ENCODE measurements around the gene RUSC2.
"Not testable (repeated sequence)": the region's sequence is repeated elsewhere in the genome, so short reads cannot be mapped to it uniquely, and the experiment has no call there.

Gene RUSC2

DNA sequence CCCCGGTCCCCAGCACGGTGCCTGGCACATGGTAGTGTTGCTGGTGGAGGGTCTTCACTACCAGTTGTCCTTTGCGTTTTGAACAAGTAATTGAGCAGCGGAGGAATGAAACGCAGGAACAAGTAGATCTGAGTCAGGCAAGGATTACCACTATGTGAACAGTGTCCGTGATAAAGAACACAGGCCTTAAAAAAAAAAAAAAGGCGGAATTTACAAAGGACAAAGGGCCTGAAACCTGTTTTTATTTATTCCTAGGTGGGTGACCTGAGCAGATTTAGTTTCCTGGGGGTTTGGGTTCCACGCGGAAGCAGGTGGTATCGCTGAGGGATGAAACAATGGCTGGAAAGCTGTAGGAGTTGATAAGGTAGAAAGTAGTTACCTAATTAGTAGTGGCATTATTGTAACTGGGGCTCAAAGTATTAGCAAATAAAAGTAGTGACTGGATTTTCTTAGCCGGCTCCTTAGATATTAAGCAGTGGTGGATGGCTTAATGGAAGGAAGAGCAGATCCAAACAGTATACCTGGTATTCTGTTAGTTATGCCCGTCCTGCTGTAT lies 1.1 kb downstream of the RUSC2 start:
- no peak for DNase-seq (ENCODE audit: low read depth in 2 of 2)

DNA sequence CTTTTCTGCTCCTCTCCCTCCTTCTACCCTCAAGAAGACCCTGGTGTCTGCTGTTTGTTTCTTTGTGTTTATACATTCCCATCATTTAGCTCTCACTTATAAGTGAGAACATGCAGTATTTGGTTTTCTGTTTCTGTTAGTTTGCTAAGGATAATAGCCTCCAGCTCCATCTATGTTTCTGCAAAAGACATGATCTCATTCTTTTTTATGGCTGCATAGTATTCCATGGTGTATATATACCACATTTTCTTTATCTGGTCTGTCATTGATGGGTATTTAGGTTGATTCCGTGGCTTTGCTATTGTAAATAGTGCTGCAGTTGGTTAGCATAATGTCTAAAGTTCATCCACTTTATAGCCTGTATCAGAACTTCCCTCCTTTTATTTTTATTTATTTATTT lies 3.2 kb downstream of the RUSC2 start:
- DNase-seq (ENCODE audit: low read depth in 2 of 2): not testable (repeated sequence)

DNA sequence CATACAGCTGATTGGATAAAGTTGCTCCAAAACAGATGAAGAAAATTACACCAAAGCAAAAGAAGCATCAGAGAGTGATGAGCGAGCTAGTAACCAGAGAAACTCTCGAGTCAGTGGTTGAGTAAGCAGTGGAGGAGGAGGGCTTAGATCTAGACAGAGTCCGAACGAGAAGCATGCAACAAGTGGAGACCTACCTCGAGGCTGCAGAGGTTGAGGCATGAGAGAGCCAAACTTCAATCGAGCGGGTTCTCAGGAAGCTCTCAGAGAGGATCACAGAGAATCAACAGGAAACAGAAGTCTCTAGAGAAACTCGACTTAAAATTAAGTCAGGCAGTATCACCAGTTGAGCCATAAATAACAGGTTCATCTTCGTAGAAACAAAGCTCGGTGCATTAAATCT lies 6.1 kb downstream of the RUSC2 start:
- DNase-seq (ENCODE audit: low read depth in 2 of 2): no peak

DNA sequence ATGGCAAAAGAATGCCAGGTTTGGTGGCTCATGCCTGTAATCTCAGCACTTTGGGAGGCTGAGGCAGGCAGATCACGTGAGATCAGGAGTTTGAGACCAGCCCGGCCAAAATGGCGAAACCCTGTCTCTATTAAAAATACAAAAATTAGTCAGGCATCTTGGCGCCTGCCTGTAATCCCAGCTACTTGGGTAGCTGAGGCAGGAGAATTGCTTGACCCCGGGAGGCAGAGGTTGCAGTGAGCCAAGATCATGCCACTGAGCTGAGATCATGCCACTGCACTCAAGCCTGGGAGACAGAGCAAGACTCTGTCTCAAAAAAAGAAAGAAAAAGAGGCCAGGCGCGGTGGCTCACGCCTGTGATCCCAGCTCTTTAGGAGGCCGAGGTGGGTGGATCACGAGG lies 8.3 kb downstream of the RUSC2 start:
- not testable (repeated sequence) for DNase-seq (ENCODE audit: low read depth in 2 of 2)

DNA sequence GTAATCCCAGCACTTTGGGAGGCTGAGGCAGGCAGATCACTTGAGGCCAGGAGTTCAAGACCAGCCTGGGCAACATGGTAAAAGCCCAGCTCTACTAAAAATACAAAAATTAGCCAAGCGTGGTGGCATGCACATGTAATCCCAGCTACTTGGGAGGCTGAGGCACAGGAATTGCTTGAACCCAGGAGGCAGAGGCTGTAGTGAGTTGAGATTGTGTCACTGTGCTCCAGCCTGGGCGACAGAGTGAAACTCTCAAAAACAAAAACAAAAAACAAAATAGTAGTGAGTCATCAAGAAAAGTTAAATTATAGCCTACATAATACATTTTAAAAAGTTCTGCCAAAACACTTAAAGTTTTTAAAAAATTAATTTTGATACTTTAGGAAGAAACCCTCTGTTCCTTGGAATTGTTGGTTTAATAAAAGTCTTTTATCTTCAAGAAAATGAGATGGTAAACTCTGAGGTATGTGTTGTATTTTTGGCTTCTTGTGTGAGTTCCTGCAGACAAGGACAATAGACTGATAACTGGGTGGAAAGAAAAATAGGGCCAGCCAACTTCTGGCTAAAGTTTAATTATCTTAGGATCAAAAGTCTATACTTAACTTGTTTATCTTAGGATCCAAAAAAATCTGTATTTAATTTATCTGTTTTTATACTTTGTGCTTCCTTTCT lies 9.3 kb downstream of the RUSC2 start:
- no peak for DNase-seq (ENCODE audit: low read depth in 2 of 2)

DNA sequence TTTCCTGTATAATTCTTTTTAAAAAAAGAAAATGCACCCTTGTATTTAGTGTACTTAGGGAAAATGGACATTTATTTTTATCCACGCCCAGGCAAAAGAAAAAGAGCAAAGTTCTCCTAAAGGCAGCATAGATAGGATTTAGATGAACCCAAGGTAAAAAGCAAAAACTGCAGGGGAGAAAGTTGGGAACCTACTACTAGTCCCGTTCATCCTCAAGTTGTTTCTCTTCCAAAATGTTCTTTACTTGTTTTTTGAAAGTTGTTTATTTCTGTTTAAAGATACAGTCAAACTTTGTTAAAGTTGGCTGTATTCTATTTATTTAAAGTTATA lies 9.8 kb downstream of the RUSC2 start:
- no peak for DNase-seq (ENCODE audit: low read depth in 2 of 2)

DNA sequence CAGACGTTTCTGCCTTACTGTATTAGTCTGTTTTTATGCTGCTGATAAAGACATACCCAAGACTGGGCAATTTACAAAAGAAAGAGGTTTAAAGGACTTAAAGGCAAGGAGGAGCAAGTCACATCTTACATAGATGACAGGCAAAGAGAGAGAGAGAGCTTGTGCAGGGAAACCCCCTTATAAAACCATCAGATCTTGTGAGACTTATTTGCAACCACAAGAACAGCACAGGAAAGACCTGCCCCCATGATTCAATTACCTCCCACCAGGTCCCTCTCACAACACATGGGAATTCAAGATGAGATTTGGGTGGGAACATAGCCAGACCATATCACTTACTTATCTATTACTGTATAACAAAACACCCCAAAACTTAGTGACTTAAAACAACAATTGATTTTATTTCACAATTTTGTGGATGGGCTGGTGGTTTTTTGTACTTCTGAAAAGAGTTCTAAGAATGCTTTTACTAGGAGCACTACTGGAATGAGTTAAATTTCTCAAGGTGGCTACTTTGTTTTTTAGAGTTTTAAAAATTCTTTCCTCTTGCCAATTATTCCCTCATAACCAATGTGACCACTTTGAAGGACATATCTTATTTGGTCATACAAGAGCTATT lies 10.3 kb downstream of the RUSC2 start:
- DNase-seq (ENCODE audit: low read depth in 2 of 2): no peak

DNA sequence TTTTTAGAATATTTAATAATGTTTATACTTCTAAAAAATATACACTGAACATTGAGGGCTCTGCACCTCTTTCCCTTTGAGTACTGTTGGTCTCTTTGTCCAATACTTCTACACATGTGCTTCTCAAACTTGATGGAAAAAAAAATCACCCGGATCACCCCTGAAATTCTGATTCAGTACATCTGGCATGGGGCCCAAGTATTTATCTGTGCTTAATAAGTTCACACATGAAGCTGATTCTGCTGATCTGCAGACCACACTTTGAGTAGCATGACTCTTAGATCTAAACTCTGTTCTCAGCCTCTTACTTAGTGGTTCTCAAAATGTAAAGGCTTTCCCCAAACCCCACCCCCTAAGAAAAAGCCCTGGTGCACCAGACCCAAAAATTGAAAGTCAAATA lies 12.0 kb downstream of the RUSC2 start:
- no peak for DNase-seq (ENCODE audit: low read depth in 2 of 2)

DNA sequence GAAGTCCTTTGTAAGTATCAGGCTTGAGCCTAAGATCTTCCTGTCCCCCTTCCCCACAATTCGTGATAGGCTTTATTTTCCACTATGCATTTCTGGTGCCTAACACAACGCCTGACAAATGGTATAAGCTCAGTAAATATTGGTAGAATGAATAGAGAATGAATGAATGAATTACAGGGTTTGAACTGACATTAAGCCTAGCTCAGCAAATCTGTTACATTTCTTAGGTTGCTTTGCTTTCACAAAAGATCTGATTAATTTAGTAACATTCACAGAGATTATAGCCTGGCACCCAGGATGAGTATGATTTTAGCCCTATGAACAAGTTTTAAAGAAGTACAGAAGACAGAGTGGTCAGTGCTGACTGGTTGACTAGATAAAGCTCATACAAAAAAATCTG lies 16.4 kb downstream of the RUSC2 start:
- DNase-seq (ENCODE audit: low read depth in 2 of 2): no peak

DNA sequence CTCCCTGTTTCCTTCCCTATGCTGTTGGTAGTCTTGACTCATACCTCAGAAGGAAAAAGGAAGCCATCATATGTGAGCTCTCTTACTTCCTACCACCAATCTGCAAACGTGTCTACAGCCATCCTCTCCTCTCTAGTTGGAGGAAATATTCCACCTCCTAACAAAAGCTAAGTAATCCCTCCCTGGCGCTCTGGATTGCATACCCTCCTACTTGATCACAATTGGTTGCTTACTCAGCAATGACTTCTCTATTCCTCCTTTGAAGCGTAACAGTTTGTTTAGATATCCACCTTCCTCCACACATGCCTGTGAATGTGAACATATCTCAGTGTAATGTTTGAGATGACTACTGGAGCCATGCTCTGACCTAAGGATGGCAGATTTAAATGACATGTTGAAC lies 18.2 kb downstream of the RUSC2 start:
- DNase-seq (ENCODE audit: low read depth in 2 of 2): no peak

DNA sequence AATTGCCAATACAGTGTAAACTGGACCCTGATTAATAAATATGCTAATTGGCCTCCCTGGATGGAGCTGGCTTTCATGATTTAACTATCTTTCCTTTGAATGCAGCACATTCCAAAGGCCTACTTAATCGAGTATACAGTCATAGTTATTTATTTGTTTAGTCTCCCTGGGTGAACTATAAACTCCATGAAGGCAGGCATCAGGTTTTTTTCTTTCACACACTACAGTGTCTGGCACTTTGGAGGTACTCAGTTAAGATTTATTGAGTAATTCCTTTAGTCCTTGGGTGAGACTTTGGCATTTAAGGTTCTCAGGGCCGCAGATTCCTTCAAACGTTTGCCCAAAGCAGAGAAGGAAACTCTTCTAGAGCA lies 20.5 kb downstream of the RUSC2 start:
- DNase-seq (ENCODE audit: low read depth in 2 of 2): no peak

DNA sequence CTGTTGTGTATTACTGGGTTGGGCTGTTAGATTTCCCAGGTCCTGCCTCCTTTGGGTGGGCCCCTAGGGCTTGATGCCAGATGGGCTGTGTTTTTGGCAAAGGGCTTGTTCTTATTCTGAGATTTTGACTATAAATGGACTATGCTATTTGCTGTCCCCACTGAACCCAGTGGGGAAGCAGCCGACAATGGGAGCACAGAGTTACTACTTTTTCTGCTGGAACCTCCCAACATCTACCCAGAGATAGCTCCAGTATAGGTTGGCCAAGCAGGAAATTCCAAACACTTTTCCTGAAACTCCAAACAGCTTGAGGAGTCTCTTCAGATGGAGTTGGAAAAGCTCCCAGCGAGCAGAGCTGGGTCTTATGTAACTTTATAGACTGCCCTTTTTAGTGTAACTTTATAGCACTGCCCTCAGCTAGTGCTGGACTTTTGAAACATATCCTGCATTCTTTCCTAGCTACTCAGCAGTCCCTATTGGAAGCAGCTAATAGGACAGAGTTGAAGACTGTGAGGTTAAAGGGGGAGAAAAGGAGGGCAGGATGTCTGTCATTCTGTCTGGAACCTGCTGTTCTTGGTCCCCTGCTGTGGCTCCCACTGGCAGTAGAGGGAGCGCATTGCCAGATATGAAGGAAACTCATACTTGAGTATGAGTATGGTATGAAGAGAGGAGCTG lies 21.0 kb downstream of the RUSC2 start:
- no peak for DNase-seq (ENCODE audit: low read depth in 2 of 2)

DNA sequence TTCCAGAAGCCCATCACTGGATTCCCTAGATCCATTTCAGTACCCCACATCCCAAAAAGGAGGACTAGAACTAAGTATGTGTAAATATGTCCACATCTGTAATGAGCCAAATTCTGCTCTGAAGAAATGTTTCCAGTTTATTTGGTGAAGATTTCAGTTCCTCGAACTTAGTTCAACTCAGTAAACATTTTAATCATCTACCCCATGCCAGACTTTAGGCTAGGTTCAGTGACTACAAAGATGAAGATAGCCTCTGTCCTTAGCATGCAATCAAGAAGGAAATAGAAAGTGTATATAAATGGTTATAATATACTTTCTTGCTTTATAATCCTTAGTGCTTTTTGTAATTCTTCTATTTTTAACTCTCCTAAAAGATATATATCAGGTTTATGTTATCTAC lies 21.5 kb downstream of the RUSC2 start:
- no peak for DNase-seq (ENCODE audit: low read depth in 2 of 2)

DNA sequence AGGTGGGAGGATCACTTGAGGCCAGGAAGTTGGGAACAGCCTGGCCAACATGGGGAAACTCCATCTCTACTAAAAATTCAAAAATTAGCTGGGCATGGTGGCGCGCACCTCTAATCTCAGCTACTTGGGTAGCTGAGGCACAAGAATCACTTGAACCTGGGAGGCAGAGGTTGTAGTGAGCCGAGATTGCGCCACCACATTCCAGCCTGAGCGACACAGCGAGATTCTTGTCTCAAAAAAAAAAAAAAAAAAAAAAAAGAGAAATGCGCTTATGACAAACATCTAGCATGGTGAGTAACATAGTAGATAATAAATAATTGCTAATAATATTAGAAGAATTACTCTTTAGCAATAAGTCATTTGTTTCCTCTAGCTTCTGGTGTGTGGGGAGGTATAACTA lies 25.9 kb downstream of the RUSC2 start:
- no peak for DNase-seq (ENCODE audit: low read depth in 2 of 2)

DNA sequence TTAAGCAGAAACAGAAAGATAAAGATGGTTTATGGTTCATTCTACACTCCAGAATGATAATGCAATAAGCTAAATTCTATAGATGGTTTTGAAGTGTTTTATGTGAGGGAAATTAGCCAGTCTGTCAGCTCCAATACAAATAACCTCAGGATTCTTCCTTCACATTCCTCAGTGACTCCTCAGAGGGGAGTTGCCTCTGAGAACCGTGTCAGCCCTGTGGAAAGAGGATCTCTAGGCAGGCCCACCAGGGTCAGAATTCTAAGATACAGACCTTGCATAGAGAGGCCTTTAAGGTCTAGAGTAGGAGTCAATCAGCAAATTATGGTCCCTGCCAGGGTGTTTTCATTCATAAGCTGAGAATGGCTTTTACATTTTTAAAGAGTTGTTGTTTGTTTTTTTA lies 26.6 kb downstream of the RUSC2 start:
- no peak for DNase-seq (ENCODE audit: low read depth in 2 of 2)

DNA sequence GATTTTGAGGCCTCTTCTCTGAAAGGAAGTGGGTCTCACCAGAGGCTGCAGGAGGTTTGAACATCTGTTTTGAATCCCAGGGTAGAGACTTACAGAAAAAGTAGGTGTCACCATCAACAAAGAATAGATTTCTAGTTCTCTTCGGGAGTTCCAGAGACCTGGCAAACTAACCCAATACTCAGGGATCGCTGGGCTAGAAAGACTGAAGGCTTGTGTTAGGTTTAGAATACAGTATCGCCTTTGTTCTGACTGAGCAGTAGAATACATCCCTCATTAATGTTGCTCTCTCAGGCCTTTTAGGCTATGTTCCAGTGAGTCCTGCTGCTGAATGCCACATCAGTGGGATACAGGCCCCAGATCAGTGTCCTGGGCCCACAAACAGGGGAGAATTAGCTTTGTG lies 27.2 kb downstream of the RUSC2 start:
- no peak for DNase-seq (ENCODE audit: low read depth in 2 of 2)

DNA sequence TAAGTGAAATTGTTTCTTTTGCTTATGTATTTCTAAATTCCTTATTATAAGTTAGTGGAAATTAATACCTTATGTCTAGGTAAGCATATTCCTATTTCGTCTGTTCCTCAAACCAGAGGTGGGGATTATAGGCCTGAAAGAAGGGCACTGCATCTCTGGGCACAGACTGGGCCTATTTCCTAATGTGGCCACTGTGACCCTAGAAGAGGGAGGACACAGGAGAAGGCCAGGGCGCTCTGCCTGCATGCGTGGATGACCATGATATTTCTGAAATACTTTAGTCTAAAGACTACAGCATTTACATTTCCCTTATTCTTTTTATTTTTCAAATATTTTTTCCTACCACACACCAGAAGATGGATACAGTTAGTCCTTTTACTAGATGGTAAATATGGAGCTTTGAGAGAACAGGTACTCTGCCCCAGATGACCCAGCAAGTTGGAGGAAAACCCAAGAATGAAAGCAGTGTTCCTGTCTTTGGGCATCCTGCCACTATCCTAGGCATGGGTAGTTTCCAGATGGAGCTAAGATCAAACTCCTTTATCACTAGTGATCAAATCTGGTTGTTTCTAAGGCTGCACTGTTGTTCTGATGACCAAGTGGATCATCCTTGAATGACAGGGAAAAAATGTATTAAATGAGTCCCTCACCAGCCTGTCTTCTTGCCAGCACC lies 27.8 kb downstream of the RUSC2 start:
- DNase-seq (ENCODE audit: low read depth in 2 of 2): no peak

DNA sequence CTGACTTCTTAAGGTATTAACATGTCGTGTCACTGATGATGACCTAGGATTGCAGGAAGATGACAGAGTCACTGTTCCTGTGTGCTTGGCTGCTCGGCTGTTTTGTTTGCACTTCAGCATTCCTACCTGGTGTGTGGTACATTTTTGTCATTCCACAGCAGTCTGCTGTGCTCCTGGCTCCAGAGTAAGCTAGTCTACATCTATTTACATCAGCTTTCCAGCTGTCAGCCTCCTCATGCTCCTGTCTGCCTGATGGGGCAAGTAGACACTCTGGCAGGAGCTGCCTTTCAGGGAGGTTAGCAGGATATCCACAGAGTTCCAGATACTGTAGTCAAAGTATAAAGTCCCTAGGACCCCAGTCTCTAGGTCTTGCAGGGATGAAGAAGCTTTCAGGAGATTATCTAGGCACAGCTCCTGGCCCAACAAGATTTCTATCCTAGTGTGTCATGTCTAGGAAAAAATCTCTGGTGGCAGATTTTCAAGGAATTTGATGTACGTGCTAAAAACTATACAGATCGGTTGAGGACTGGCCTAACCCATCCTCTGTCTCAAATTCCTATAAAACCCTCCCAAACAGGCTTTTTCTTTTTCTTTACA lies 28.4 kb downstream of the RUSC2 start:
- no peak for DNase-seq (ENCODE audit: low read depth in 2 of 2)

DNA sequence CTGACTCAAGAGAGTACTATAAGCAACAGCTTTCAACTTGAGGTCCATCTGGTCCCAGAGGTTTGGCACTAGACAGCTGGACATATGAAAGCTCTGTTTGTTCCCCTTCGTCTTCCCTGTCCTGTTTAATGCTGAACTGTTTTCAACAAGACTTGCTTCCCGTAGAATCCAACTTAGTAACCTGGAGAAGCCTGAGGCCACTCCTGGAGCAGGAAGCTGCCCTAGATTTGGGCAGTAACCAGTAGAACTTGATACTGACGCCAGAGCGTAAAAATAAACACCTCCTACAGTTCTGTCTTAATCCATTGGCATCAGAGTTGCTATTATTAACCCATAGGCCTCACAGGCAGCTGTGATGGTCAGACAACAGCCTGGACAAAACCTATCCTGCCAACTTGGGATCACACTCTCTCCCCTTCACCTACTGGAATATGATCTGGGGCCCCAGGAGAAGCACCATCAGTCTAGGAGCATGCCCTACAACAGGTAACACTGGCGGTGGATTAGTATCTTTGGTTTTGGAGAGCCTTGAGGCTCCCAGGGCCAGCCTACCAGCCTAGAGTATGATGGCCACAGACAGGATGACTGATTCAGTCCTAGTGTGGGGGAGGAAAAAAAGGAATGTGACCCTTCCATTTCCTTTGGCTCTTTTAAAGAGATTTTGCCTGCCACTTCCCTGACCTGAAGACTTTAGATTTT lies 29.2 kb downstream of the RUSC2 start:
- DNase-seq (ENCODE audit: low read depth in 2 of 2): no peak

DNA sequence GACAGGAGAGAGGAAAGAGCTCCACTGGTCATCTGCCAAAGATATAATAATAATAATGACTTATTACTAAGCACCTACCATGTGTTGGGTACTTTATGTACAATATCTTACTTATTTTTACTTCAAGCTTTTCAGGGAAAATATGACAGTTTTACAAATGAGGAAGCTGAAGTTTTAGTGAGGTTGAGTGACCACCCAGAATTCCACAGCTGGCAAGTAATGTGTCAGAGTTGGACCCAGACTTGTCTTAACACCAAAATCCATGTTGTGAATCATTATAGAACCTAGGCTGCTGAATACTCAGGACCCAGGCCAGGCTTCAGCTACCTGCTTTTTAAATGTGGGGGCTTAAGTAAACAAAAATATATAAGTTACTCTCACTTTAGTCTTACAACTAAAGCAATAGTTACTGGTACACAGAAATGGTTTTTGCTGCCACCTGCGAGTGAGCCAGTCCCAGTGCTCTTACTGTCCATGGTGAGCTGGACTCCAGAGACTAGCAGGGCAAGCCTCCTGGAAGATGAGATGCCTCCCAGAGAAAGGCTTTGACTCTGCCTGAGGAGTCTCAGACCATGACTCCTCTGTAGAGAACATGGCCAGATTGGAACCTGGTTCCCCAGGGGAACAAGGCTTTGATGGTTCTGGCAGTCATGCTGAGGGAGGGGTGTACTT lies 29.9 kb downstream of the RUSC2 start:
- DNase-seq (ENCODE audit: low read depth in 2 of 2): no peak

DNA sequence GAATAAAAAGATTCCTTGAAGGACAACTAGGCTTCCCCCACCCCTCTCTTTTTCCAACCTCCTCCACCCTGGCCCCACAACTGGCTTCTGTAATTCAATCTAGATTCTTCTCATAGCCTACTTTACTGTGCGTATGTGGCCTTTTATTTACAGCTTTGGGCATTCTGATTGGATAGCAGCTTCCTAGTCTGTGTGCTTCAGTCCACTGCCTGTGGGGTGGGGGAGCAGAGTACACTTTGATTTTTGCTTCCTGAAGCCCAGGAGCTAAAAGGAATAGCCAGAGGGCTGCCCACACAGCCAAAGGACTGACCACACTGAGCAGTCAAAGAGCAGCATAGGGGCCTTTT lies 30.4 kb downstream of the RUSC2 start:
- DNase-seq (ENCODE audit: low read depth in 2 of 2): no peak

Measured in activated CD8-positive, alpha-beta memory T cell treated with anti-CD3 and anti-CD28 coated beads for 4 hours (primary cell).